Measurements from ENCODE around the gene MAP3K5. TPM values are rescaled to one million over a fixed set of nuclear protein-coding genes. Genes with fewer than 3 reads are reported as not detected.

The MAP3K5 gene
- total RNA-seq, 1 donor from 2014 or later: 24.4 TPM

- Mint-ChIP-seq H3K36me3 (ENCODE audit: low read depth) (no peaks in the 10 kb centered on the region), H3K4me3 (no peak overlapping the region), H3K27me3 (peaks cover 8% of the 10 kb centered on the region), H3K27ac (no peak overlapping the region), H3K9me3 (no peaks in the 10 kb centered on the region), H3K4me1 (no peaks in the 10 kb centered on the region)
- ChIA-PET POLR2A (no interaction called here), CTCF (no interaction called here)
- intact Hi-C loops (cut with micrococcal nuclease): no loop called here
- no peak for TF ChIP-seq CTCF (IDR thresholded peaks at IDR 0.05)
- DNase-seq (no peak), ATAC-seq (ENCODE audit: low read depth) (no peak)
Observed at GRCh38 chr6:136535880-136536650, 256.2 kb downstream of the MAP3K5 start.

- no peak overlapping the region for H3K27ac Mint-ChIP-seq
- no peak for TF ChIP-seq CTCF (IDR thresholded peaks at IDR 0.05)
- H3K9me3 Mint-ChIP-seq: no peaks in the 10 kb centered on the region
- no peaks in the 10 kb centered on the region for H3K36me3 Mint-ChIP-seq (ENCODE audit: low read depth)
- no peak overlapping the region for H3K4me3 Mint-ChIP-seq
- intact Hi-C loops (cut with micrococcal nuclease): no loop called here
- DNase-seq: no peak
- POLR2A ChIA-PET: no interaction called here
- peaks cover 8% of the 10 kb centered on the region for H3K27me3 Mint-ChIP-seq
- no peak for ATAC-seq (ENCODE audit: low read depth)
- CTCF ChIA-PET: no interaction called here
- H3K4me1 Mint-ChIP-seq: no peaks in the 10 kb centered on the region
Observed at GRCh38 chr6:136535017-136535765, 257.1 kb downstream of the MAP3K5 start.

GRCh38 chr6:136534268-136534667 lies 258.0 kb downstream of the MAP3K5 start:
- no peak for ATAC-seq (ENCODE audit: low read depth)
- no peak overlapping the region for H3K4me3 Mint-ChIP-seq
- DNase-seq: no peak
- H3K9me3 Mint-ChIP-seq: no peaks in the 10 kb centered on the region
- peaks cover 11% of the 10 kb centered on the region for H3K27me3 Mint-ChIP-seq
- H3K27ac Mint-ChIP-seq: no peak overlapping the region
- ChIA-PET CTCF (no interaction called here), POLR2A (no interaction called here)
- no peaks in the 10 kb centered on the region for H3K36me3 Mint-ChIP-seq (ENCODE audit: low read depth)
- intact Hi-C loops (cut with micrococcal nuclease): no loop called here
- no peak for TF ChIP-seq CTCF (IDR thresholded peaks at IDR 0.05)
- no peaks in the 10 kb centered on the region for H3K4me1 Mint-ChIP-seq

- POLR2A ChIA-PET: no interaction called here
- H3K27me3 Mint-ChIP-seq: peaks cover 13% of the 10 kb centered on the region
- no peaks in the 10 kb centered on the region for H3K36me3 Mint-ChIP-seq (ENCODE audit: low read depth)
- no peak overlapping the region for H3K27ac Mint-ChIP-seq
- intact Hi-C loops (cut with micrococcal nuclease): no loop called here
- DNase-seq (no peak), ATAC-seq (ENCODE audit: low read depth) (no peak)
- CTCF ChIA-PET: no interaction called here
- no peaks in the 10 kb centered on the region for H3K4me1 Mint-ChIP-seq
- no peaks in the 10 kb centered on the region for H3K9me3 Mint-ChIP-seq
- no peak overlapping the region for H3K4me3 Mint-ChIP-seq
- no peak for TF ChIP-seq CTCF (IDR thresholded peaks at IDR 0.05)
Observed at GRCh38 chr6:136533487-136533886, 258.8 kb downstream of the MAP3K5 start.

- H3K36me3 Mint-ChIP-seq (ENCODE audit: low read depth): no peaks in the 10 kb centered on the region
- ChIA-PET CTCF (no interaction called here), POLR2A (no interaction called here)
- intact Hi-C loops (cut with micrococcal nuclease): no loop called here
- ATAC-seq (ENCODE audit: low read depth) (no peak), DNase-seq (no peak)
- H3K27ac Mint-ChIP-seq: no peak overlapping the region
- H3K27me3 Mint-ChIP-seq: peaks cover 16% of the 10 kb centered on the region
- no peaks in the 10 kb centered on the region for H3K4me1 Mint-ChIP-seq
- no peak overlapping the region for H3K4me3 Mint-ChIP-seq
- no peak for TF ChIP-seq CTCF (IDR thresholded peaks at IDR 0.05)
- H3K9me3 Mint-ChIP-seq: no peaks in the 10 kb centered on the region
Observed at GRCh38 chr6:136532030-136532429, 260.2 kb downstream of the MAP3K5 start.
